Caco-2 (cell line): ENCODE data around the gene CD200R1L. TPM values are rescaled to one million over a fixed set of nuclear protein-coding genes. Genes with fewer than 3 reads are reported as not detected.

Source experiments
- BruUV-seq: library from RNA; stranded (reverse); fragments of 400-500 nt; replicated peaks from 2 replicates; lab custom pipeline; 2021; lab: Mats Ljungman, UMichigan
- CTCF ChIA-PET: fragments of 300-600 bp; sonication (Branson Sonifier 250); formaldehyde crosslinking; loops from one replicate; lab custom pipeline; 2022; ENCODE audit warnings: antibody characterized with exemption; lab: Charles Lee
- POLR2A ChIA-PET: fragments of 300-600 bp; sonication (Branson Sonifier 250); formaldehyde crosslinking; loops from one replicate; lab custom pipeline; 2022; ENCODE audit warnings: antibody characterized with exemption; lab: Charles Lee
- DNase-seq, 2 experiments: peaks; one replicate each; pipeline versions ENCODE4 v3.0.0 to v3.0.0-alpha.2; 2020 to 2022
- H3K27me3 ChIP-seq: replicated peaks from 2 replicates; pipeline ENCODE4 v1.6.0; 2011; ENCODE audit warnings: low read length; ENCODE audit not compliant: control insufficient read depth, insufficient read depth
- H3K36me3 ChIP-seq: 2 replicates; pipeline ENCODE4 v1.5.1; 2011; ENCODE audit warnings: low read length; ENCODE audit not compliant: control insufficient read depth, insufficient read depth
- H3K4me1 ChIP-seq: fragments of 250-450 bp; sonication (Bioruptor Pico); 2 replicates; pipeline ENCODE4 v1.5.1; 2020; ENCODE audit warnings: mild to moderate bottlenecking
- H3K4me3 ChIP-seq: 2 replicates; pipeline ENCODE4 v1.5.1; 2011; ENCODE audit warnings: low read depth, mild to moderate bottlenecking, control low read depth, low read length
- H3K9me3 ChIP-seq: fragments of 250-450 bp; sonication (Bioruptor Pico); 2 replicates; pipeline ENCODE4 v1.5.1; 2020; ENCODE audit warnings: mild to moderate bottlenecking, moderate library complexity
- H3K27ac Mint-ChIP-seq: one replicate; pipeline ENCODE4 v1.8.0; 2022; ENCODE audit warnings: mixed read lengths; ENCODE audit not compliant: unreplicated experiment
- H3K27me3 Mint-ChIP-seq: one replicate; pipeline ENCODE4 v1.8.0; 2022; ENCODE audit warnings: mixed read lengths; ENCODE audit not compliant: insufficient read depth, unreplicated experiment
- H3K36me3 Mint-ChIP-seq: one replicate; pipeline ENCODE4 v1.8.0; 2022; ENCODE audit warnings: mild to moderate bottlenecking, mixed read lengths; ENCODE audit not compliant: insufficient read depth, unreplicated experiment
- H3K4me1 Mint-ChIP-seq: one replicate; pipeline ENCODE4 v1.8.0; 2022; ENCODE audit warnings: low read depth, mixed read lengths; ENCODE audit not compliant: unreplicated experiment
- H3K4me3 Mint-ChIP-seq: one replicate; pipeline ENCODE4 v1.8.0; 2022; ENCODE audit warnings: mild to moderate bottlenecking, moderate library complexity, mixed read lengths; ENCODE audit not compliant: unreplicated experiment
- H3K9me3 Mint-ChIP-seq: one replicate; pipeline ENCODE4 v1.8.0; 2022; ENCODE audit warnings: mixed read lengths; ENCODE audit not compliant: unreplicated experiment
- CTCF ChIP-seq, 2 experiments: fragments of 200-600 bp in 1 of 2; IDR thresholded peaks; 1 replicate in 1 of 2; 2 replicates in 1 of 2; pipeline versions ENCODE4 v1.5.1 to v1.8.0; 2011 to 2022; ENCODE audit warnings: antibody characterized with exemption in 1 of 2, control low read depth in 1 of 2, inconsistent platforms in 1 of 2, low read depth in 1 of 2, low read length in 1 of 2, mild to moderate bottlenecking in 1 of 2, moderate library complexity in 1 of 2; ENCODE audit not compliant: insufficient read depth in 1 of 2, severe bottlenecking in 1 of 2, unreplicated experiment in 1 of 2
- intact Hi-C: fragments of 100-400 bp; cut with micrococcal nuclease; formaldehyde crosslinking; loops from one replicate; pipeline ENCODE4 v1.10.0; 2022; ENCODE audit not compliant: unreplicated experiment
- total RNA-seq: library from RNA; stranded (reverse); gene quantifications from 2 replicates; pipeline ENCODE4 v1.2.3, GENCODE V29; 2022

Gene CD200R1L
- total RNA-seq, 1 experiment from 2014 or later = not detected

GRCh38 chr3:112804021-112804420 lies 42.6 kb downstream of the CD200R1L start:
- no peaks in the 10 kb centered on the region for H3K4me1 Mint-ChIP-seq
- no TSS peak for BruUV-seq
- H3K36me3 ChIP-seq = no peaks in the 10 kb centered on the region
- ChIA-PET CTCF (interaction anchor here (0.8 kb wide), 1 partner anchor 10 kb away, joined by 3 read pairs; no protein-coding TSS in a partner anchor), POLR2A (no interaction called here)
- H3K4me3 Mint-ChIP-seq = no peak overlapping the region
- no peaks in the 10 kb centered on the region for H3K4me1 ChIP-seq
- no peaks in the 10 kb centered on the region for H3K27me3 Mint-ChIP-seq
- no peaks in the 10 kb centered on the region for H3K27me3 ChIP-seq
- no peaks in the 10 kb centered on the region for H3K36me3 Mint-ChIP-seq
- no peak for TF ChIP-seq CTCF (IDR thresholded peaks at IDR 0.05; ENCODE audit: insufficient read depth in 1 of 2, low read depth in 1 of 2, low read length in 1 of 2, severe bottlenecking in 1 of 2, unreplicated experiment in 1 of 2)
- H3K27ac Mint-ChIP-seq = no peak overlapping the region
- no peak overlapping the region for H3K4me3 ChIP-seq
- intact Hi-C loops = no loop called here
- H3K9me3 ChIP-seq = no peaks in the 10 kb centered on the region
- DNase-seq = no peak
- H3K9me3 Mint-ChIP-seq = no peaks in the 10 kb centered on the region

- no peaks in the 10 kb centered on the region for H3K27me3 Mint-ChIP-seq
- no peaks in the 10 kb centered on the region for H3K4me1 Mint-ChIP-seq
- H3K4me3 ChIP-seq = no peak overlapping the region
- H3K27ac Mint-ChIP-seq = no peak overlapping the region
- H3K4me1 ChIP-seq = no peaks in the 10 kb centered on the region
- DNase-seq = no peak
- H3K27me3 ChIP-seq = no peaks in the 10 kb centered on the region
- no peaks in the 10 kb centered on the region for H3K9me3 ChIP-seq
- H3K9me3 Mint-ChIP-seq = no peaks in the 10 kb centered on the region
- H3K36me3 Mint-ChIP-seq = no peaks in the 10 kb centered on the region
- H3K4me3 Mint-ChIP-seq = no peak overlapping the region
- H3K36me3 ChIP-seq = no peaks in the 10 kb centered on the region
- intact Hi-C loops = no loop called here
- TF ChIP-seq CTCF (IDR thresholded peaks at IDR 0.05; ENCODE audit: insufficient read depth in 1 of 2, low read depth in 1 of 2, low read length in 1 of 2, severe bottlenecking in 1 of 2, unreplicated experiment in 1 of 2) = no peak
- ChIA-PET CTCF (interaction anchor here (0.8 kb wide), 1 partner anchor 10 kb away, joined by 3 read pairs; no protein-coding TSS in a partner anchor), POLR2A (no interaction called here)
- BruUV-seq = no TSS peak
These were observed 43.2 kb downstream of the CD200R1L start for GRCh38 chr3:112803467-112803866.

- Mint-ChIP-seq H3K9me3 (no peaks in the 10 kb centered on the region), H3K27me3 (no peaks in the 10 kb centered on the region), H3K27ac (no peak overlapping the region), H3K36me3 (no peaks in the 10 kb centered on the region), H3K4me1 (no peaks in the 10 kb centered on the region), H3K4me3 (no peak overlapping the region)
- Histone ChIP-seq H3K4me1 (no peaks in the 10 kb centered on the region), H3K27me3 (no peaks in the 10 kb centered on the region), H3K4me3 (no peak overlapping the region), H3K36me3 (no peaks in the 10 kb centered on the region), H3K9me3 (no peaks in the 10 kb centered on the region)
- TF ChIP-seq CTCF (IDR thresholded peaks at IDR 0.05; ENCODE audit: insufficient read depth in 1 of 2, low read depth in 1 of 2, low read length in 1 of 2, severe bottlenecking in 1 of 2, unreplicated experiment in 1 of 2) = no peak
- POLR2A ChIA-PET = no interaction called here
- intact Hi-C loops = no loop called here
- no peak for DNase-seq
- CTCF ChIA-PET = interaction anchor here (1.0 kb wide), 1 partner anchor 9 kb away, joined by 3 read pairs; no protein-coding TSS in a partner anchor
- no TSS peak for BruUV-seq
These were observed 44.3 kb downstream of the CD200R1L start for GRCh38 chr3:112802338-112802737.
